Fibroblast of skin of left quadriceps (primary cell): Measurements from ENCODE around the gene EMILIN3.

Experiments
- DNase-seq, 2 experiments: peaks; one replicate each; pipeline ENCODE4 v3.0.0-alpha.2; 2013; ENCODE audit warnings: low read depth in 2 of 2

The EMILIN3 gene

GRCh38 chr20:41364236-41364855, 2.3 kb downstream of the EMILIN3 start:
- no peak for DNase-seq

GRCh38 chr20:41363601-41364000, 3.0 kb downstream of the EMILIN3 start:
- DNase-seq, result no peak

GRCh38 chr20:41362748-41363140, 3.9 kb downstream of the EMILIN3 start:
- no peak for DNase-seq

DNA sequence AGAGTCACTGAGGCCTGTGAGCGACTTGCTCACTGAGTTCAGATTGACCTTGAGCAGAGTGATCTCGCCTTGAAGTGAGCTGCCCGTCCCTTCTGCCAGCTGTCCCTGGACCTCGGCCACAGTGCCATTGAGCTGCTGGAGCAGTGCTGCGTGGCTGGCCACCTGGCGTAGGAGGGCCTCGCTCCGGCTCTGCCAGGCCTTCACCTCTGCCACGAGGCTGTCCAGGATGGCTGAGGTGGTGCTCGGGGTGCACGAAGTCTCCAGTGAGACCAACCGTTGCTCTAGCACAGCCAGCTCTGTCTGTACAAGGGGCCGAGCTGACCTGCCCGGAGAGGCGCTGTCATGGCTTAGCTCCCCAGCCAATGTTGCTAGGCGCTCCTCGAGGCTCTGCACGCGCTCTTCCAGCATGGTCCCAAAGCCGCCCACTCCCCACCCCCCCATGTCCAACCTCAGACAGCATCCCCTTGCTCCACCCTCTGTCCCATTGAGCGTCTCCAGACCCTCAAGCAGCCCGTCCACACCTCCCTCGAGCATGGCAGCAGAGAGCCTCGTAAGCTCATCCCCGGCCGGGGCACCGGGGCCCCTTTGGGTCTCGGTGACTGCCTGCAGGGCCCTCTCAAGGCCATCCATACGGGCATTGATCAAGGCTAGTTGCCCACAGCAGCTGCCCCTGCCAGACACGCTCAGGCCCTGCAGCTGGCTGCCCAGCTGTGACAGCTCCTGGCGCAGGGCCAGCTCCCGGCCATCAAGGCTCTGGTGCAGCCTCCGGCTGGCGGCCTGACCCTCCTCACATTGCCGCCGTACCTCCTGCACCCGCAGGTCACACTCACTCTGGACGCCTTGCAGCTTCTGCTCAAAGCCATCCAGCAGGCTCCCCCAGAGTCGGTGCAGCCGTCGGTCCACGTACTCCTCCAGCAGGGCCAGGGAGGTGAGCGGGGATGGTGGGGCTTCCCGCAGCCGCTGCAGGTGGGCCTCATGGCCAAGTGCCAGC, 4.6 kb downstream of the EMILIN3 start:
- DNase-seq, result no peak

GRCh38 chr20:41360831-41361756, 5.5 kb downstream of the EMILIN3 start:
- DNase-seq, result no peak

DNA sequence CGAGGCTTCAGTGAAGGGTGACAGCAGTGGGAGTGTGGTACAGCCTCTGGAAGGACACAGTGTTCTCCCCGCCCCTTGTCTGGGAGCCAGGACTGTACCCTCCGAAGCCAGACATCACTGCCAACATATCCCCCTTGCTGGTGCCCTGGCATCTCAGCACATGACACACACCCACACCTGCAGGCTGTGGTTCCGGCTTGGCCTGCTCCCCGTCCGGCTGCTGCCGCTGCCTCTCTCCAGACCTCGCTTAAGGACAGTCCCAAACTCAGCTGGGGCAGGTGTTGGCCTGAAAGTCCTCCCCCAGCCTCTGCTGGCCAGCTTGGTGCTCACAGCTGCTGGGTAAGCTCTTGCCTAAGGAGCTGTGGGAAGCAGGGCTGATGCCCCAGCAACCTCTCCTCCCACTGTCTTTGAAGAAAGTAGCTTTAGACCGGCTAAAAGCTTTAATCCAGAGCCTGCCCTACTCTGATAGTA, 7.0 kb downstream of the EMILIN3 start:
- no peak for DNase-seq

DNA sequence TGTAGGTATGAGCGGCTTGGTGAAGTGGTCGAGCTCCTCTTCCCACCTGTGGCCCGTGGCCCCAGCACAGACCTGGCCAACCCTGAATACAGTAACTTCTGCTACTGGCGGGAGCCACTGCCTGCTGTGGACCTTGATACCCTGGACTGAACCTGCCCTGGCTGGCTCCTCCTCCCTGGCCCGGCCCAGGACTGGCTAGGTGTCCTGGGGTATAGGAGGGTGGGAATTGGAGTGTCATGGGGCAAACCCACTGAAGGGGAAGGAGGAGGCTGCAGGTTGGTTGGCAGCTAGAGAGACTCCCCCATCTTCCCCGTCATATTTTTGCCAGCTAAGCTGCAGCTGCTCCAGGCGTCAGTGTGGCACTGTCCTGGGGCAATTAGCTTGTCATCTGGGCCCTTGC, 7.9 kb downstream of the EMILIN3 start:
- no peak for DNase-seq

GRCh38 chr20:41358230-41358629, 8.4 kb downstream of the EMILIN3 start:
- DNase-seq, result no peak

GRCh38 chr20:41357424-41358163, 9.0 kb downstream of the EMILIN3 start:
- DNase-seq, result no peak

DNA sequence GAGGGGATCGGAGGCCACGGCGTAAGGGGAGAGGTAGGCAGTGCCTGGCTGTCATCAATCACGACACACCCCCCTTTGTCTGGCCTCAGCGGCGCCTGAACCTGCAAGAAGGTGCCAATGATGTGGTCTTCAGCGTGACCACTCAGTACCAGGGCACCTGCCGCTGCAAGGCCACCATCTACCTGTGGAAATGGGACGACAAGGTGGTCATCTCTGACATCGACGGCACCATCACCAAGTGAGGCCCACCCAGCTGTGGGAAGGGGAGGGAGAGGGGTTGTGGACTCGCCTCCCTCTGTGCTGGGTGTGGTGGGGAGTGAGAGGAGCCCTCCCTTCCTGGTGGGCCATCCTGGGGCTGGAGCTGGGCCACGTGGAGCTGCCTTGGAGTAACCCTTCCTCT, 9.7 kb downstream of the EMILIN3 start:
- no peak for DNase-seq

GRCh38 chr20:41355598-41356203, 10.9 kb downstream of the EMILIN3 start:
- no peak for DNase-seq

- DNase-seq, result no peak
Observed at GRCh38 chr20:41355192-41355591, 11.4 kb downstream of the EMILIN3 start.

- no peak for DNase-seq
Observed at GRCh38 chr20:41353530-41353929, 13.1 kb downstream of the EMILIN3 start.

GRCh38 chr20:41352666-41353065, 14.0 kb downstream of the EMILIN3 start:
- no peak for DNase-seq

- DNase-seq, result no peak
Observed at GRCh38 chr20:41352106-41352505, 14.5 kb downstream of the EMILIN3 start.

- no peak for DNase-seq
Observed at GRCh38 chr20:41350408-41350962, 16.1 kb downstream of the EMILIN3 start.

- DNase-seq, result no peak
Observed at GRCh38 chr20:41349943-41350342, 16.7 kb downstream of the EMILIN3 start.

GRCh38 chr20:41349266-41349665, 17.4 kb downstream of the EMILIN3 start:
- DNase-seq, result no peak

- no peak for DNase-seq
Observed at GRCh38 chr20:41348430-41349172, 18.0 kb downstream of the EMILIN3 start.
